Stimulated activated CD8-positive, alpha-beta memory T cell treated with anti-CD3 and anti-CD28 coated beads, Interleukin-4, amount 100 ng/mL, for 48 hours (primary cell): ENCODE data around the gene BRMS1L.

Experiments
- DNase-seq: peaks from one replicate; pipeline ENCODE4 v3.0.0-alpha.2; 2020

BRMS1L gene

GRCh38 chr14:35866595-35867279 is 40.6 kb downstream of the BRMS1L start:
- no peak for DNase-seq

GRCh38 chr14:35867280-35867629 is 41.1 kb downstream of the BRMS1L start:
- DNase-seq: no peak

GRCh38 chr14:35875296-35875695 is 49.2 kb downstream of the BRMS1L start:
- no peak for DNase-seq

- DNase-seq: no peak
These were observed 51.1 kb downstream of the BRMS1L start for GRCh38 chr14:35877276-35877675.

GRCh38 chr14:35878272-35879150 is 52.4 kb downstream of the BRMS1L start:
- DNase-seq: no peak

GRCh38 chr14:35879151-35879648 is 53.1 kb downstream of the BRMS1L start:
- no peak for DNase-seq

GRCh38 chr14:35879654-35880249 is 53.6 kb downstream of the BRMS1L start:
- no peak for DNase-seq

GRCh38 chr14:35881280-35881679 is 55.1 kb downstream of the BRMS1L start:
- DNase-seq: no peak

GRCh38 chr14:35883677-35884293 is 57.6 kb downstream of the BRMS1L start:
- peak; percentile 37 for DNase-seq

GRCh38 chr14:35890308-35890707 is 64.2 kb downstream of the BRMS1L start:
- no peak for DNase-seq

GRCh38 chr14:35895256-35895655 is 69.1 kb downstream of the BRMS1L start:
- DNase-seq: no peak

- DNase-seq: no peak
These were observed 71.5 kb downstream of the BRMS1L start for GRCh38 chr14:35897616-35898111.

- DNase-seq: no peak
These were observed 72.2 kb downstream of the BRMS1L start for GRCh38 chr14:35898217-35898775.

- no peak for DNase-seq
These were observed 74.6 kb downstream of the BRMS1L start for GRCh38 chr14:35900741-35901140.

GRCh38 chr14:35909665-35910064 is 83.5 kb downstream of the BRMS1L start:
- DNase-seq: no peak

- DNase-seq: no peak
These were observed 84.1 kb downstream of the BRMS1L start for GRCh38 chr14:35910191-35910590.

- DNase-seq: no peak
These were observed 85.0 kb downstream of the BRMS1L start for GRCh38 chr14:35911097-35911496.

- no peak for DNase-seq
These were observed 89.0 kb downstream of the BRMS1L start for GRCh38 chr14:35915185-35915584.

GRCh38 chr14:35915775-35916174 is 89.6 kb downstream of the BRMS1L start:
- no peak for DNase-seq
